Upper lobe of left lung (tissue), 6 donors: ENCODE results near the gene PIM1. TPM values are rescaled to one million over a fixed set of nuclear protein-coding genes. Genes with fewer than 3 reads are reported as not detected.
A peak's percentile ranks its signal among the peaks of the same experiment; 100 is the strongest.

Experiments
- ATAC-seq, 2 donors: fragments of 200-7000 bp; cut with Tn5 transposase; one replicate each; pipeline ENCODE4 v1.9.1; 2022; ENCODE audit warnings: mild to moderate bottlenecking in 2 of 2, moderate library complexity in 2 of 2; ENCODE audit not compliant: low FRiP score in 2 of 2
- DNase-seq, 2 donors: peaks; one replicate each; pipeline ENCODE4 v3.0.0-alpha.2; 2019 to 2020
- H3K27ac ChIP-seq, 4 donors: fragments of 200-600 bp; sonication (generic); one replicate each; pipeline ENCODE4 v1.5.1; 2016 to 2019
- H3K27me3 ChIP-seq, 4 donors: fragments of 200-600 bp; sonication (generic); one replicate each; pipeline ENCODE4 v1.5.1; 2017 to 2019
- H3K36me3 ChIP-seq, 4 donors: fragments of 200-600 bp; sonication (generic); one replicate each; pipeline ENCODE4 v1.5.1; 2016 to 2019
- H3K4me1 ChIP-seq, 4 donors: fragments of 200-600 bp; sonication (generic); one replicate each; pipeline ENCODE4 v1.5.1; 2018 to 2019
- H3K4me3 ChIP-seq, 4 donors: fragments of 200-600 bp; sonication (generic); one replicate each; pipeline ENCODE4 v1.5.1; 2017 to 2019; ENCODE audit warnings: mild to moderate bottlenecking in 2 of 4, moderate library complexity in 1 of 4
- H3K9me3 ChIP-seq, 4 donors: fragments of 200-600 bp; sonication (generic); one replicate each; pipeline ENCODE4 v1.5.1; 2018 to 2019
- CTCF ChIP-seq, 6 experiments: fragments of 450-650 bp in 4 of 6; fragments of 200-600 bp in 2 of 6; sonication (generic) in 2 of 6; IDR thresholded peaks; one replicate each; pipeline ENCODE4 v1.5.1; 2016 to 2019; ENCODE audit warnings: antibody characterized with exemption in 6 of 6
- EP300 ChIP-seq, 4 donors: sonication (generic); formaldehyde crosslinking; IDR thresholded peaks; one replicate each; pipeline ENCODE4 v1.5.1; 2017; ENCODE audit warnings: antibody characterized with exemption in 4 of 4, control low read depth in 2 of 4
- POLR2A ChIP-seq, 4 donors: fragments of 450-650 bp; IDR thresholded peaks; one replicate each; pipeline ENCODE4 v1.5.1; 2016 to 2017; ENCODE audit warnings: antibody characterized with exemption in 4 of 4, mild to moderate bottlenecking in 2 of 4
- POLR2AphosphoS5 ChIP-seq, 2 donors: sonication (generic); formaldehyde crosslinking; IDR thresholded peaks; one replicate each; pipeline ENCODE4 v1.5.1; 2017; ENCODE audit warnings: antibody characterized with exemption in 2 of 2
- WGBS, 2 donors: methylation state at CpG; one replicate each; pipeline ENCODE4 v1.1.5; 2017 to 2018; 5-methylcytosine and 5-hydroxymethylcytosine counted together
- total RNA-seq, 6 donors: library from RNA; depleted of rRNA in 4 of 6; stranded (reverse); fragments of >200 nt in 4 of 6; gene quantifications; one replicate each; pipeline versions ENCODE4 v1.1.0 to v1.2.1, GENCODE V29; 2016 to 2021
- donor health status: DM: no; HTN: no; CAD: no; lungs with moderate emphysema.
- donor health status: DM: no; HTN: yes; CAD: no; lungs with severe emphysema.

The PIM1 gene
- total RNA-seq, 6 donors from 2014 or later = 26.9 to 80.9 (median 36.0) TPM

DNA sequence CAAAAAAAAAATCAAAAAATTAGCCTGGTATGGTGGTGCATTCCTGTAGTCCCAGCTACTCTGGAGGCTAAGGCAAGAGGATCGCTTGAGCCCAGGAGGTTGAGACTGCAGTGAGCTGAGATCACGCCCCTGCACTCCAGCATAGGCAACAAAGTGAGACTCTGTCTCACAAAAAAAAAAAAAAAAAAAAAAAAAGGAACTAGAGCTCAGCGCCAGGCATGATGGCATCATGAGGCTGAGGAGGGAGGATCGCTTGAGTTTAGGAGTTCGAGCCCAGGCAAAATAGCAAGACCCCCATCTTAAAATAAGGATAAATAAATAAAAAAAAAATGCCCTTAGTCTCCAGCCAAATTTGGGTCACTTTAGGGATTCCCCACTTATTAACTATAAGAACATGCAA is 40.4 kb upstream of the PIM1 start:
- TF ChIP-seq EP300 (IDR thresholded peaks at IDR 0.05) (no peak), CTCF (IDR thresholded peaks at IDR 0.05) (no peak), POLR2AphosphoS5 (IDR thresholded peaks at IDR 0.05) (no peak), POLR2A (IDR thresholded peaks at IDR 0.05) (no peak)
- ATAC-seq = no peak
- H3K27ac ChIP-seq = peak overlapping the region in 1 of 4 donors; percentile 53
- H3K27me3 ChIP-seq = no peaks in the 10 kb centered on the region
- no peaks in the 10 kb centered on the region for H3K36me3 ChIP-seq
- no peaks in the 10 kb centered on the region for H3K9me3 ChIP-seq
- peaks cover 27 to 42% (median 35%) of the 10 kb centered on the region in 4 donors for H3K4me1 ChIP-seq
- H3K4me3 ChIP-seq = no peak overlapping the region
- no peak for DNase-seq
- WGBS, 2 donors = 86 to 92% methylated on average over 5 of the region's 5 CpGs

GRCh38 chr6:37130704-37131103 is 39.2 kb upstream of the PIM1 start:
- TF ChIP-seq EP300 (IDR thresholded peaks at IDR 0.05) = peak in 1 of 4 donors; percentile 65
- no peak for TF ChIP-seq CTCF (IDR thresholded peaks at IDR 0.05)
- peak; percentile 35 to 39 for TF ChIP-seq POLR2AphosphoS5 (IDR thresholded peaks at IDR 0.05)
- no peak for TF ChIP-seq POLR2A (IDR thresholded peaks at IDR 0.05)
- Histone ChIP-seq H3K36me3 (no peaks in the 10 kb centered on the region), H3K27ac (peak overlapping the region; percentile 73 to 94 (median 83)), H3K4me3 (no peak overlapping the region), H3K4me1 (peaks cover 34 to 50% (median 43%) of the 10 kb centered on the region in 4 donors), H3K27me3 (no peaks in the 10 kb centered on the region), H3K9me3 (no peaks in the 10 kb centered on the region)
- peak; percentile 59 to 84 for ATAC-seq
- whole genome bisulfite sequencing, 2 donors = 16 to 26% methylated on average over 3 of the region's 3 CpGs
- peak in 1 of 2 donors; percentile 93 for DNase-seq

GRCh38 chr6:37131104-37131959 is 38.6 kb upstream of the PIM1 start:
- WGBS, 2 donors = 42 to 43% methylated on average over 5 to 15 of the region's 15 CpGs
- ATAC-seq = peak; percentile 24 to 81
- Histone ChIP-seq H3K4me3 (no peak overlapping the region), H3K4me1 (peaks cover 29 to 45% (median 39%) of the 10 kb centered on the region in 4 donors), H3K36me3 (no peaks in the 10 kb centered on the region), H3K27ac (peak overlapping the region; percentile 73 to 94 (median 83)), H3K27me3 (no peaks in the 10 kb centered on the region), H3K9me3 (no peaks in the 10 kb centered on the region)
- no peak for TF ChIP-seq CTCF (IDR thresholded peaks at IDR 0.05)
- peak in 1 of 2 donors; percentile 9 for TF ChIP-seq POLR2AphosphoS5 (IDR thresholded peaks at IDR 0.05)
- peak in 1 of 2 donors; percentile 88 for DNase-seq

GRCh38 chr6:37131960-37132253 is 38.0 kb upstream of the PIM1 start:
- DNase-seq (no peak), ATAC-seq (no peak)
- no peak overlapping the region for H3K4me3 ChIP-seq
- H3K9me3 ChIP-seq = no peaks in the 10 kb centered on the region
- peaks cover 30 to 48% (median 41%) of the 10 kb centered on the region in 4 donors for H3K4me1 ChIP-seq
- no peaks in the 10 kb centered on the region for H3K27me3 ChIP-seq
- no peaks in the 10 kb centered on the region for H3K36me3 ChIP-seq
- TF ChIP-seq EP300 (IDR thresholded peaks at IDR 0.05) = no peak
- no peak for TF ChIP-seq POLR2AphosphoS5 (IDR thresholded peaks at IDR 0.05)
- TF ChIP-seq CTCF (IDR thresholded peaks at IDR 0.05) = no peak
- TF ChIP-seq POLR2A (IDR thresholded peaks at IDR 0.05) = no peak
- peak overlapping the region; percentile 73 to 94 (median 83) for H3K27ac ChIP-seq

- ATAC-seq = no peak
- H3K4me1 ChIP-seq = peaks cover 40 to 59% (median 46%) of the 10 kb centered on the region in 4 donors
- H3K27me3 ChIP-seq = no peaks in the 10 kb centered on the region
- DNase-seq = no peak
- no peak for TF ChIP-seq POLR2A (IDR thresholded peaks at IDR 0.05)
- no peak for TF ChIP-seq CTCF (IDR thresholded peaks at IDR 0.05)
- no peak for TF ChIP-seq POLR2AphosphoS5 (IDR thresholded peaks at IDR 0.05)
- no peak for TF ChIP-seq EP300 (IDR thresholded peaks at IDR 0.05)
- no peaks in the 10 kb centered on the region for H3K36me3 ChIP-seq
- 91 to 93% methylated on average over 8 of the region's 8 CpGs for WGBS, 2 donors
- no peak overlapping the region for H3K4me3 ChIP-seq
- no peaks in the 10 kb centered on the region for H3K9me3 ChIP-seq
- peak overlapping the region; percentile 64 to 79 (median 72) for H3K27ac ChIP-seq
Observed at GRCh38 chr6:37134036-37134395, 35.9 kb upstream of the PIM1 start.
